Fibroblast of skin of right quadriceps (primary cell): Measurements from ENCODE around the gene BBS10.
A peak's percentile ranks its signal among the peaks of the same experiment; 100 is the strongest.
"Not testable (repeated sequence)": the region's sequence is repeated elsewhere in the genome, so short reads cannot be mapped to it uniquely, and the experiment has no call there.

Source experiments
- DNase-seq: peaks from one replicate; pipeline ENCODE4 v3.0.0-alpha.2; 2013

BBS10 gene

DNA sequence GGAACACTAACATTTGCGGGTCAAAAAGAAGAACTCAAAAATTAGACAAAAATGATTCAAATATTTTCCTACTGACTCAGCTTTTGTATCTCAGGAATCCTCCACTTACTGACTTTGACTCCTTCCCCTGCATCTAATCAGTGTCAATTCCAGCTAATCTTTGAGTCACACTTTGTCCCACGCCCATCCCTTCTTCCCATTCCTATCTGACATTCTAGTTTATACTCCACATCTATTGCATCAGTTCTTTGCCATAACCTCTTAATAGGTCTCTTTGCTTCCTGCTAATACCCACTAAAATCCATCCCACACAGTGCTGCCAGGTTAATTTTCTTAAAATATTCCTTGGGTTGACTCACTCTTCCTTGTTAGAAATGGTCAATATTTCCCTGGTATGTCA lies 19.1 kb downstream of the BBS10 start:
- DNase-seq = peak; percentile 94

DNA sequence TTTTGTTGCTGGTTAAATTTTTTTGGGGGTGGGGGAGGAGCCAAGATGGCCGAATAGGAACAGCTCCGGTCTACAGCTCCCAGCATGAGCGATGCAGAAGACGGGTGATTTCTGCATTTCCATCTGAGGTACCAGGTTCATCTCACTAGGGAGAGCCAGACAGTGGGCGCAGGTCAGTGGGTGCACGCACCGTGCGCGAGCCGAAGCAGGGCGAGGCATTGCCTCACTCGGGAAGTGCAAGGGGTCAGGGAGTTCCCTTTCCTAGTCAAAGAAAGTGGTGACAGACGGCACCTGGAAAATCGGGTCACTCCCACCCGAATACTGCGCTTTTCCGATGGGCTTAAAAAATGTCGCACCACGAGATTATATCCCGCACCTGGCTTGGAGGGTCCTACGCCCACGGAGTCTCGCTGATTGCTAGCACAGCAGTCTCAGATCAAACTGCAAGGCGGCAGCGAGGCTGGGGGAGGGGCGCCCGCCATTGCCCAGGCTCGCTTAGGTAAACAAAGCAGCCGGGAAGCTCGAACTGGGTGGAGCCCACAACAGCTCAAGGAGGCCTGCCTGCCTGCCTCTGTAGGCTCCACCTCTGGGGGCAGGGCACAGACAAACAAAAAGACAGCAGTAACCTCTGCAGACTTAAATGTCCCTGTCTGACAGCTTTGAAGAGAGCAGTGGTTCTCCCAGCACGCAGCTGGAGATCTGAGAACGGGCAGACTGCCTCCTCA lies 28.5 kb downstream of the BBS10 start:
- DNase-seq = not testable (repeated sequence)

DNA sequence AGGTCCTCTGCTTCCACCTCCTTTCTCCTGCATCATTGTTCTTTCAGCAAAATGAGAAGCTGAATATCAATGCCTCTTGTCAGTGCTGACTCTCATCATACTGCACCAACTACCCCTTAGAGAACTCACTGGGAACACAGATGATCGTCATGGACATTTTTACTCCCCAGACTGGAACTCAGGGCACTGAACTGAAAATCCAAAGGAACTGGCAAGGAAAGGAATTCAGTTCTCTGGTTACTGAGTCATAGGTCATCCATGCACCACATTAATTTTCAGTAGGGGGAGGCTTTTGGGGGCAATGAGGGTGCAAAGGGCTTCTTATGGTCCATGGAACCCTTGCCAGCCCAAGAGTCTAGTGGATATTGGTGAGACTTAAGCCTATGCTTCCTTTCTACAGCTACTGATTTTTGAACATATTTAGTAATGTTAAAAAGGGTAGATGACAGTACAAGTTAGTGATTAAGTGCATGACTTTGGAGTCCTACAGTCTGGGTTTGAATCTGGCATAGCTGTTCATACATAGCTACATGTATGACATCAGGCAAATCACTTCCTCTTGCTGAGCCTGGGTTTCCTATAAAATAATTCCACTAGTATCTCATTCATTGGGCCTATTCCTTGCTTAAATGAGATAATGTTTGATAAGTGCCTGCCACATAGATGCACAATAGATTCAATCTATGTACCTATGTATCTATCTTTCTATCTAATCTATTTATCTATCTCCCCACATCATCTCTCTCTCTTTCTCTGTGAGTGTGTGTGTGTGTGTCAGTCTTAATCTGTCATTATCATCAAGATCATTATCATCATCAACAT lies 29.2 kb downstream of the BBS10 start:
- no peak for DNase-seq

DNA sequence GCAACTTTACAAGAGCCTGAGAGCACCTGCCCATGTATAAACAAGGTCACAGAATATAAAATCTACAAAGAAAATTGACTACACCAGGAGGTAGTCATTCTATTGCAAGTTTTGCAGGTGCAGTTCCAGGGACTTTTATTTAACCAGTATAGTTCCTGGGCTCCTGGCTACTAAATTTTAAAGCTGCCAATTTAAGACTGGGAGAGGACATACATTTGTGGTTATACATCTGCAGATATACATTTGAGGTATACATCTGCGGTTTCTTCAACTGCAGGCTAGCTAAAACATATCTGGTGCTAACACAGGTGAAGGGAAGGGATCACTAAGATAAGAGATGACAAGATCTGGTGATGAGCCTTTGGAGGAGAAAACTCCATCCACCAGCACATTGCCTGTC lies 30.2 kb downstream of the BBS10 start:
- DNase-seq = no peak

- DNase-seq = no peak
Measured at GRCh38 chr12:76316468-76316867, 31.7 kb downstream of the BBS10 start.

- no peak for DNase-seq
Measured at GRCh38 chr12:76313299-76313698, 34.9 kb downstream of the BBS10 start.

GRCh38 chr12:76312315-76312714 lies 35.9 kb downstream of the BBS10 start:
- no peak for DNase-seq

DNA sequence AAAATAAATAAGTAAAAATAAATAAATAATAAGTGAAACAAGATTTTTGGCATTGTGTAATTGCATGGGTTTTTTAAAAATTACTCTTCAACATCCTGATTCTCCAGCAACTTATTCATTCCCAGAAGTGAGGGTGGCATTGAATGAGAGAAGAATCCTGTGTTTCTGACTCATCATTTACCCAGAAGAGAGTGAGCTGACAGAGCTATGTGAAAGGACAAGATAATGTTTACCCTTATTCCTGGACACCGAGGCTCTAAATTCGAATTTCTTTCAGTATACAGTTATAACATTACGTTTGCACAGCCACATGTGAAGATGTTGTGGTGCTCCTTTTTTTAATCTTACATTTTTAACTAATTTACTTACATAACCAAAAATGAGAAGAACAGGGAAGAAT lies 36.4 kb downstream of the BBS10 start:
- DNase-seq = peak; percentile 49

DNA sequence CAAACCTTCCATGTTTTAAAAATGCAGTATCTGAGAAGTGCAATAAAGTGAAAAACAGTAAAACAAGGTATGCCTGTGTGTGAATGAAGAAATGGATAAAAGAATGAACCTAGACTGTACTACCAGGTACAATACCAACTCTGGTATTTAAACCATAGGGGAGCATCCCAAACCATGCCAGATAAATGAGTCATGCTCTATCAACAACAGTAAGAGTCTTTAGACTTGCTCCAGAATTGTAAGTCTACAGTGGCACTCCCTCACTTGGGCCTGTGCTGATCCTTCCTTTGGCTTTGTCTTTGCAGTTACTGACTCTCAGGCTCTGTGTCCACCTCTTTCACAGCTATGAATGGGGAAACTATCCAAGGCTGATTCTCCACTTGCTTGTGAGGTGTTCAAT lies 38.1 kb downstream of the BBS10 start:
- peak; percentile 52 for DNase-seq

DNA sequence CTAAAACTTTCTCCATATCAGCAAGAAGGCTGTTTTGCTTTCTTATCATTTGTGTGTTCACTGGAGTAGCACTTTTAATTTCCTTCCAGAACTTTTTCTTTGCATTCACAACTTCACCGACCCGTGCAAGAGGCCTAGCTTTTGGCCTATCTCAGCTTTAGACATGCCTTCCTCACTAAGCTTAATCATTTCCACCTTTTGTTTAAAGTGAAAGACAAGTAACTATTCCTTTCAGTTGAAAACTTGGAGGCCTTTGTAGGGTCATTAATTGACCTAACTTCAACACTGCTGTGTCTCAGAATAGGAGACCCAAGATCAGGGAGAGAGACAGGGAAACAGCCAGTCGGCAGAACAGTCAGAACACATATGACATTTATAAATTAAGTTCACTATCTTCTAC lies 39.3 kb downstream of the BBS10 start:
- no peak for DNase-seq

GRCh38 chr12:76307083-76307482 lies 41.1 kb downstream of the BBS10 start:
- no peak for DNase-seq

- DNase-seq = peak; percentile 13
Measured at GRCh38 chr12:76303989-76304460, 44.2 kb downstream of the BBS10 start.

- peak; percentile 15 for DNase-seq
Measured at GRCh38 chr12:76303365-76303764, 44.9 kb downstream of the BBS10 start.

DNA sequence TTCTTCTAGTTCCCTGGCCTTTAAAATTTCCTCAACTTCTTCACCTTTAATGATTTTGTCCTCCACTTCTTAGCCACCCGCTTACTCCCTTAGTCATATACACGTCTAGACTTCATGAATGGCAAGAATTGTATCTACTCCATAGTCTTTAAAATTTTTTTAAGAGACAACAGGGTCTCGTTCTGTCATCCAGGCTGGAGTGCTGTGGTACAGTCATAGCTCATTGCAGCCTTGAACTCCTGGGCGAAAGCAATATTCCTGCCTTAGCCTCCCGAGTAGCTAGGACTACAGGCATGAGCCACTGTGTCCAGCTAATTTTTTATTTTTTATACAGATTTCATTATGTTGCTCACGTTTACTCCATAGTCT lies 47.9 kb downstream of the BBS10 start:
- DNase-seq = no peak

DNA sequence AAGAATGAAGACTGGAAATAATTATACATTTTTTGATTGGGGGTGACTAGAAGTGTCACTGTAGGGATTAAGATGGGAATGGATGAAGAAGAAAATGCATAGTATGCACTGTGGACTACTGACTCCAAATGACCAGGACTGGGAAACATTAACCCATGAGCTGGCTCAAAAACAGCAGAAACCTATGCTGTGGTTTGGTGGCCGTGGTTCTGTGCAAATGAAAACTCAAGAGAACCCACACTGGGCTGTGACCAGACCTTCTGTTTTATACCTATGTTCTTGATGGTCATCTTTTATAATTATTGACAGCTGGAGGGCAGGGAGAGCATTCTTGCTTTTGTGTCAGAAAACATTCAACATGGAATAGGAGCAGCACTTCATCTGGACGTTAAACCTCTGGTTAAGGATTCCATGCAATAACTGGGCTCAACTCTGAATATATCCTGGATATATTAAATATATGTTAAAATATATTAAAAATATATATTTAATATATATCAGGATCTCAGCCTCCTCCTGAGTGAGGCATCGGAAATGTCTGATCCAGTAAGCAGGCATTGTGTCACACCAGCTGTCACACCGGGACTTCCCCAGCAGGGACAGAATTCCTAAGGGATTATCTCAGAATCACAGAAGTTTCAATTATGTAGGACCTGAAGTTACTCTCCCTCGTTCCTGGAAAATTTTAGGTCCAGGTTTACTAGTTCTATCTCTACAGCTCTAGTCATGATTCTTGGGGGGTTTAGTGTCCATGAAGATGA lies 48.5 kb downstream of the BBS10 start:
- DNase-seq = peak; percentile 12
